ENCODE measurements around the gene CLEC2B.

CLEC2B gene

GRCh38 chr12:9864913-9865675 is 4.1 kb downstream of the CLEC2B start:
- no peak for TF ChIP-seq CTCF (IDR thresholded peaks at IDR 0.05; ENCODE audit: borderline replicate concordance, control extremely low read depth, extremely low read depth, insufficient read depth, missing control alignments)
- in situ Hi-C loops (cut with MboI; ENCODE audit: low sequenced_read_pairs, unreplicated experiment) = no loop called here
- DNase-seq (ENCODE audit: low spot score) = no peak

GRCh38 chr12:9858135-9858534 is 11.0 kb downstream of the CLEC2B start:
- DNase-seq (ENCODE audit: low spot score) = no peak
- no peak for TF ChIP-seq CTCF (IDR thresholded peaks at IDR 0.05; ENCODE audit: borderline replicate concordance, control extremely low read depth, extremely low read depth, insufficient read depth, missing control alignments)
- in situ Hi-C loops (cut with MboI; ENCODE audit: low sequenced_read_pairs, unreplicated experiment) = no loop called here

GRCh38 chr12:9856894-9857293 is 12.3 kb downstream of the CLEC2B start:
- in situ Hi-C loops (cut with MboI; ENCODE audit: low sequenced_read_pairs, unreplicated experiment) = no loop called here
- no peak for DNase-seq (ENCODE audit: low spot score)

GRCh38 chr12:9856151-9856550 is 13.0 kb downstream of the CLEC2B start:
- TF ChIP-seq CTCF (IDR thresholded peaks at IDR 0.05; ENCODE audit: borderline replicate concordance, control extremely low read depth, extremely low read depth, insufficient read depth, missing control alignments) = no peak
- in situ Hi-C loops (cut with MboI; ENCODE audit: low sequenced_read_pairs, unreplicated experiment) = no loop called here
- DNase-seq (ENCODE audit: low spot score) = no peak

More at GRCh38 chr12:9856894-9857293, 12.3 kb downstream of the CLEC2B start:
- no peak for TF ChIP-seq CTCF (IDR thresholded peaks at IDR 0.05; ENCODE audit: borderline replicate concordance, control extremely low read depth, extremely low read depth, insufficient read depth, missing control alignments)

- no peak for DNase-seq (ENCODE audit: low spot score)
- TF ChIP-seq CTCF (IDR thresholded peaks at IDR 0.05; ENCODE audit: borderline replicate concordance, control extremely low read depth, extremely low read depth, insufficient read depth, missing control alignments) = no peak
- in situ Hi-C loops (cut with MboI; ENCODE audit: low sequenced_read_pairs, unreplicated experiment) = no loop called here
Measured at GRCh38 chr12:9851927-9852326, 17.2 kb downstream of the CLEC2B start.

- no peak for DNase-seq (ENCODE audit: low spot score)
- TF ChIP-seq CTCF (IDR thresholded peaks at IDR 0.05; ENCODE audit: borderline replicate concordance, control extremely low read depth, extremely low read depth, insufficient read depth, missing control alignments) = no peak
- in situ Hi-C loops (cut with MboI; ENCODE audit: low sequenced_read_pairs, unreplicated experiment) = no loop called here
Measured at GRCh38 chr12:9851050-9851449, 18.1 kb downstream of the CLEC2B start.

Measured in GM13976 (cell line).